Activated naive CD8-positive, alpha-beta T cell treated with anti-CD3 and anti-CD28 coated beads for 36 hours (primary cell): ENCODE measurements around the gene RNGTT. TPM values are rescaled to one million over a fixed set of nuclear protein-coding genes. Genes with fewer than 3 reads are reported as not detected.

ENCODE experiments used
- DNase-seq: peaks from one replicate; pipeline ENCODE4 v3.0.0; 2021
- H3K27ac Mint-ChIP-seq: one replicate; pipeline ENCODE4 v1.8.0; 2022; ENCODE audit warnings: mild to moderate bottlenecking, moderate library complexity, mixed read lengths
- H3K27me3 Mint-ChIP-seq: one replicate; pipeline ENCODE4 v1.8.0; 2022; ENCODE audit warnings: mild to moderate bottlenecking, mixed read lengths
- H3K36me3 Mint-ChIP-seq: one replicate; pipeline ENCODE4 v1.8.0; 2021; ENCODE audit warnings: mild to moderate bottlenecking, mixed read lengths
- H3K4me1 Mint-ChIP-seq: one replicate; pipeline ENCODE4 v1.8.0; 2021; ENCODE audit warnings: mixed read lengths
- H3K4me3 Mint-ChIP-seq: one replicate; pipeline ENCODE4 v1.8.0; 2022; ENCODE audit warnings: mild to moderate bottlenecking, moderate library complexity, mixed read lengths
- H3K9me3 Mint-ChIP-seq: one replicate; pipeline ENCODE4 v1.8.0; 2022; ENCODE audit warnings: mixed read lengths
- total RNA-seq, 2 experiments: library from RNA; stranded (reverse); gene quantifications; one replicate each; pipeline ENCODE4 v1.2.3, GENCODE V29; 2021

RNGTT gene
- total RNA-seq, 2 experiments from 2014 or later, result 19.7 to 20.9 TPM

DNA sequence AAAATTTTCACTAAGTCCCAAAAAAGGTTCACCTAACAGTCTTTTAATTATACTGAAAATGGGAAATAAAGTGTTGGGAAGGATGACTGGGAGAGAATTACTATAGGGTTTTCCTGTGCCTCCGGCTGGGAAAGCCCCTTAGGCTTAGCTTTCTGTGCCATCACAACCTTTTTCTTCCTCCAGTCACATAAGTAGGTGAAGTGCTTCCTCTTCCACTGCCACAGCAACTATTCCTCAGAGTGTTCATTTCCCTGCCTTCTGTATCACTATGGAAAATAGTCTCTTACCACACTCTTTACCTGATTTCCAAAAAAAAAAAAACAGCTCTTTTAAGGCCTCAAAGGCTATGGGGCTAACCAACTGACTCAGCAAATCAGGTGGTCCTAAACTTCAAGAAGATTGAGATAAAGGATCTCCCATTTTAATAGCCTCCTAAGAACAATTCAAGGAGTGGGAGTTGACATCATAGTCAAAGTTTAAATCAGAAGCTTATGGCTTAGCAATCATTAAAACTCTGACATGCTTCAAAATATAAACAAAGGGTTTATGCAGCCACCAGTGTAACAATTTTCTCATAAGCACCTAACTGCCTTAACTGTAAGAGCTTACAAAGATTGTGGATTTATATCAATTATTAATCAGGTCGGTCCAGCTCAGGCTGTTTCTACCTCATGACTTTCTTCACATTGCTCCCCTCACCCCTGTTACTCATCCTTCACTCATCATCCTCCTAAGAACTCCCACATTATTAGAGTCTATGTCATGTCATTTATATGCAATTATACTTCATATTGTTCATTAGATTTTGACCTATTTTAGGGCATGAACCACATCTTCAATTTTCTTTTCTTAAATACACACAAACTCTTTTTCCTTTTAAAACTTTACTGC, 95.3 kb downstream of the RNGTT start:
- Mint-ChIP-seq H3K9me3 (no peaks in the 10 kb centered on the region), H3K4me3 (no peak overlapping the region), H3K4me1 (peaks cover 32% of the 10 kb centered on the region), H3K27me3 (no peaks in the 10 kb centered on the region), H3K36me3 (peaks cover 13% of the 10 kb centered on the region), H3K27ac (no peak overlapping the region)
- DNase-seq, result no peak

DNA sequence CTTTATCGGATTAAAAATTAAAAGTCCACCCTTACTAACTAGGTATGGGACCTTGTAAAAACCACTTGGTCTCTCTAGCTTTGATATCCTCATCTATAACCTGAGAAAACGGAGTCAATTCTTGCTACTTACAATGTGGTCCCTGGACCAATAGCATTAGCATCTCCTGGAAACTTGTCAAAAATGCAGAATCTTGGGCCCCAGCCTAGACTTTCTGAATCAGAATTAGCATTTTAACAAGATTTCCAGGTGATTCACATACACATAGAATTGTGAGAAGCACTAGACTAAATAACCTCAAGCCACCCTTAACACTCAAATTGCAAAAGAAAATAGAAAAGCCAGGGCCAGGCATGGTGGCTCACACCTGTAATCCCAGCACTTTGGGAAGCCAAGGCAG, 96.6 kb downstream of the RNGTT start:
- H3K9me3 Mint-ChIP-seq, result no peaks in the 10 kb centered on the region
- H3K4me1 Mint-ChIP-seq, result peaks cover 27% of the 10 kb centered on the region
- no peak overlapping the region for H3K4me3 Mint-ChIP-seq
- no peak overlapping the region for H3K27ac Mint-ChIP-seq
- no peaks in the 10 kb centered on the region for H3K27me3 Mint-ChIP-seq
- no peak for DNase-seq
- peaks cover 18% of the 10 kb centered on the region for H3K36me3 Mint-ChIP-seq

DNA sequence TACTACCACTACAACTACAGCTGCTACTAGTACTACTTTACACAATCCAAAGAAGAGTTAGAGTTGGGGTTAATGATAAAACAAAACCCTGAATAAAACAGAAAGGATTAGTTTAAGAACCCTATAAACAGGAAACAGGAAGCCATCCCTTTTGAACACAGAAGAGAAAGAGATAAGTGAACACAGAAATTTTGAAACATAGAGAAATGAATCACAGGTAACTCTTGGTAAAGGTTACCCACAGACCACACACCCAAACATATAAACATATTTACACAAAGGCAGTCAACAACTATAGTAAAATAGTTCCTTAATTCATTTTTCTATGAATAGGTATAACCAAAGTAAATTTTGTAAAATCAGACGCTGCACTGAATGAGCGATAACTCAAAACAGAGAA, 98.1 kb downstream of the RNGTT start:
- H3K27ac Mint-ChIP-seq, result peak overlapping the region; percentile 4
- H3K27me3 Mint-ChIP-seq, result no peaks in the 10 kb centered on the region
- no peak for DNase-seq
- peaks cover 27% of the 10 kb centered on the region for H3K4me1 Mint-ChIP-seq
- no peaks in the 10 kb centered on the region for H3K9me3 Mint-ChIP-seq
- H3K36me3 Mint-ChIP-seq, result peaks cover 18% of the 10 kb centered on the region
- no peak overlapping the region for H3K4me3 Mint-ChIP-seq

DNA sequence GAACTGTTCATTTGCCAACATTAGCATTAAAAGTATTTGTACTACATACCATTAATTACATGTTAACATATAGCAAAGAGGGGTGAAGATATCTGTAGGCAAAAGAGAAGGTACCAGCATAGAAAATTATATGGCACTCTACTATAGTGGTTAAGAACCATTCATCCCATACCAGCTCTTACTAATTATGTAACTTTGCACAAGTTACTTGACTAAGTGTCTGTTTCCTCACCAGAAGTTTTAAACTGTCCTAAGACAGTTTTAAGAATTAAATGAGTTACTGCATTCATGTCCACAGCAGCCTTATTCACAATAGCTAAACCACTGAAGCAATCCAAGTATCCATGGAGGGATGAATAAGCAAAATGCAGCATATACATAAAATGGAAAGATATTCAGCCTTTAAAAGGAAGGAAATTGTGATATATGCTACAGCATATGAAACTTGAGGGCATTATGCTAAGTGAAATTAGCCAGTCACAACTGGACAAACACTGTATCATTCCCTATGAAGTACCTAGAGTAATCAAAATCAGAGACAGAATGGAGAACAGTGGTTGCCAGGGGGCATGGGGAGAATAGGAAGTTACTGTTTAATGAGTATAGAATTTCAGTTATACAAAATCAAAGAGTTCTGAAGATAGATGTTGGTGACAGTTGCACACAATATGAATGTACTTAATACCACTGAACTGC, 98.9 kb downstream of the RNGTT start:
- peaks cover 19% of the 10 kb centered on the region for H3K36me3 Mint-ChIP-seq
- no peaks in the 10 kb centered on the region for H3K9me3 Mint-ChIP-seq
- no peak for DNase-seq
- H3K4me3 Mint-ChIP-seq, result no peak overlapping the region
- H3K27me3 Mint-ChIP-seq, result no peaks in the 10 kb centered on the region
- H3K27ac Mint-ChIP-seq, result no peak overlapping the region
- H3K4me1 Mint-ChIP-seq, result peaks cover 27% of the 10 kb centered on the region

DNA sequence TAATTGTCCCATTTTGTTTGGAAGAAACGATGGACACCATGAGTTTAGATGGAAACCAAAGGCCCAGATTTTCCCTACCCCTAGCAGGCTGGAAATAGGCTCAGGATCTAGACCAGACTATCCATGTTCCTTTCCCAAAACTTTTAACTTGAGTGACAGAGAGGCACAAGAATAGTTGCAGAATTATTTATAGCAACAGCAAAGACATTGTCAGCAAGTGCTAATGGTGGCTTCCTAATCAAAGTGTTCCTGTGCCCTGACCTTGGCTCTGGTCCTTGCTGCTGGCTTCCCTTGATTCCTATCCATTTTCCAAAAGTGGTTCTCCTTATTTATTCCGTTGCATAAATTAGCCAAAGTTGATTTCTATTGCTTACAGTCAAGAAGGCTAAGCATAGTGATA, 103.1 kb downstream of the RNGTT start:
- DNase-seq, result no peak
- no peak overlapping the region for H3K27ac Mint-ChIP-seq
- H3K4me3 Mint-ChIP-seq, result no peak overlapping the region
- H3K36me3 Mint-ChIP-seq, result peaks cover 18% of the 10 kb centered on the region
- no peaks in the 10 kb centered on the region for H3K9me3 Mint-ChIP-seq
- H3K4me1 Mint-ChIP-seq, result peaks cover 6% of the 10 kb centered on the region
- H3K27me3 Mint-ChIP-seq, result no peaks in the 10 kb centered on the region

DNA sequence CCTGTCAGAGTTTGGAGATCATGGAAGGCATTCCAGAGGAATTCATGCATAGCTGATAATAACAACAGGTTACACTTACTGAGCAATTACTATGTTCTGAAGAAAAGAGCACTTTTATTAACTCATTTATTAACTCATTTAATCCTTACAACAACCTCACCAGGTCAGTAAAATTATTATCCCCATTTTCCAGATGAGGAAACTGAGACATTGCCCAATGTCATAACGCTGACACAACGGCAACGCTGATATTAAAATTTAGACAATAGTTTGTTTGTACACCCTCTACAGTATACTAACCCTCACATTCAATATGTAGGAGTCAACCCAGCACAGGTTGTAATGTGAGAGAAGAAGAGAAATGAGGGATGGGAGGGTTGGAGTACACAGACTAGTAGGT, 105.0 kb downstream of the RNGTT start:
- Mint-ChIP-seq H3K4me3 (no peak overlapping the region), H3K27me3 (no peaks in the 10 kb centered on the region), H3K9me3 (no peaks in the 10 kb centered on the region), H3K27ac (no peak overlapping the region), H3K4me1 (no peaks in the 10 kb centered on the region), H3K36me3 (peaks cover 10% of the 10 kb centered on the region)
- no peak for DNase-seq

DNA sequence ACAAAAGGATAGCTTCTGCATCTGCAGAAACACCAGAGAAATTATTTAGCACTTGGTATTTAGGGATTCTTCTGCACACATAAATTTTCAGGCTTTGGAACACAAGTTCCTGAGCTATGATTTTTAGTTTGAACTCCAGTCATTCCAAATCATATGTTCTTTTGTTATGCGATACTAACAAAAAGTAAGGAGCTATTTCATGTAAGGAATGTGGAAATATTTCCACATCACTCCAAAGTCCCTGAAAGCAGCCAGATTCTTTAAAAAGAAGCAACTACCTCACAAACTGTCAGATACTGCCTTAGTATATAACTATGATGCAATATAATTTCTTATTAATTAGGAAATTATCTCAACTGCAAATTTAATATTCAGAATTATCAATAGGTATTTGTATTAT, 106.9 kb downstream of the RNGTT start:
- H3K9me3 Mint-ChIP-seq, result no peaks in the 10 kb centered on the region

DNA sequence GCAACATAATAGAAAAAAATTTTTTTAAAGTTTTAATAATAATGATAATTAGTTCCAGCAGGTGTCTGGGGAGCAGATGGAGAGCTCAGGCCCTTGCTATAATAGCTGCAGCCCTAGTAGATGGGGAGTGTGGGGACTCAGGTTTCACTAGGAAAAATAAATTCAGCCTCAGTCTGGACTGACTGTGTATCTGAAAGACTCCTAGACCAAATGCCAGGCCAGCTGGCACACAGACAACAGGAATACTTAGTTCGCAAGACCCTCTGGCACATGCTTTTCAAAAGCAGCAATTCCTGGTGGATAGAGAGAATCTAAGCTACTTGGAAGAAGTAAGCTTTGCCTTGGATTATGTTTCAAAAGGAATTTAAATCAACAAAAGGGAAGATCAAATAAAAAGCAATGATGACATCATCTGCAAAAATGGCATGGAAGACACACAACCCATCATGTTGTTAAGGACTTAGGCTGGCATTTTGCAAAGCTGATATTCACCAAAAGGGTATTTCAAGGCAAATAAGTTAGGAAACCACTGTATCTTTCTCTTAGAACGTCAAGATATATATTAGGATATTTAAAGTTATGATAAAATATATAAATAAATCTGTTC, 107.8 kb downstream of the RNGTT start:
- Mint-ChIP-seq H3K27ac (no peak overlapping the region), H3K9me3 (no peaks in the 10 kb centered on the region), H3K27me3 (no peaks in the 10 kb centered on the region), H3K36me3 (peaks cover 11% of the 10 kb centered on the region), H3K4me1 (no peaks in the 10 kb centered on the region), H3K4me3 (no peak overlapping the region)
- DNase-seq, result no peak

More for the DNA sequence above, 106.9 kb downstream of the RNGTT start:
- Mint-ChIP-seq H3K4me3 (no peak overlapping the region), H3K4me1 (no peaks in the 10 kb centered on the region), H3K36me3 (peaks cover 11% of the 10 kb centered on the region), H3K27ac (no peak overlapping the region), H3K27me3 (no peaks in the 10 kb centered on the region)
- no peak for DNase-seq

DNA sequence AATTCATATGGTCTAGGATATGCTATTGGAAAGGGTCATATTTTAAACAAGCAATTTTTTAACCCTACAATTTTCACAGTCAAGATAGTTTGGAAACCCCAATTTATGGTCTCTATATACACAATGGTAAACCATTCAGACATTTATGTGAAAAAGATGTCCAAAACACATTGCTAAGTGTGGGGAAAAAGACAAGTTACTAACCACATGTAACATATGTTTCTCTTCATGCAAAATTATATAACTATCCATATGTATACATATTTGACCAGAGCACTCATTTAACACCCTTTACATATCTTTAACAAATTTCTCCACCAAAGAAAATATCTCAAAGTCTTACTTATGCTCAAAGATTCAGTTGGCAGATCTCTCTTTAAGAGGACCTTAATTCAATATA, 110.6 kb downstream of the RNGTT start:
- Mint-ChIP-seq H3K4me3 (no peak overlapping the region), H3K9me3 (no peaks in the 10 kb centered on the region), H3K4me1 (peaks cover 2% of the 10 kb centered on the region), H3K27me3 (no peaks in the 10 kb centered on the region), H3K27ac (no peak overlapping the region), H3K36me3 (peaks cover 8% of the 10 kb centered on the region)
- no peak for DNase-seq

DNA sequence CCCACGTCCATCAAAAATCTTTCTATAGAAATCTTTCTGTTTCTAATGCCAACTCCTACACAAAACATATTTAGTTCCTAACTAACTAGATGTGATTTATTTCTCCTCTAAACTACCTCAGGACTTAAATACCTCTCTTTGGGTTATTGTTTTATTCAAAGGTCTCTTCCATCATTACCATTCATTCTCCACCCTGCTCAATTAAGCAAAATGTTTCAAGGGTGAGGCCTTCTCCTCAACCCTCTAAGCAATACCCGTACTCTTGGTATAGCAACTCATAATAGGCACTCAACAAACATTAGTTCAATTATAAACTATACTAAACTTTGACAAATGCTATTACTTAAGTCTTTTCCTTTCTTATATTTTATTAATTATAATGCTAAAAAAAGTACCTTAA, 111.4 kb downstream of the RNGTT start:
- Mint-ChIP-seq H3K27me3 (no peaks in the 10 kb centered on the region), H3K27ac (no peak overlapping the region), H3K36me3 (peaks cover 8% of the 10 kb centered on the region), H3K9me3 (no peaks in the 10 kb centered on the region), H3K4me1 (peaks cover 2% of the 10 kb centered on the region), H3K4me3 (no peak overlapping the region)
- DNase-seq, result no peak

DNA sequence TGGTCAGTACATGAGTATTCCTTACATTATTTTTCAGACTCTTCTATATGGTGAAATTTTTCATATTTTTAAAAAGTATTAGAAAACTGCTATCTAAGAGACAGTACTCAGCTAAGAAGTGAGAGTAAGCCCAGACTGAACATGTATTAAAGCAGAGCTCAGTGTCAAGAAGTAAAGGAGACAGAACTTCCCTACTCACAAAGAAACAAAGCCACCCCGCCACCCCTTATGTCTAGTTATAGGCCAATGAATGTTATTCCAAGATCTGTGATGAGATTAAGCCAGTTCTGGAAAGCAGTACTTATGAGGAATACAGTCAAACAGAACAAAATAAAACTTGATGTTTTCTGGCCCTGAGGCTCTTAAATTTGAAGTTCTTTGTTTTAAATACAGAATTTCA, 114.5 kb downstream of the RNGTT start:
- Mint-ChIP-seq H3K4me1 (peaks cover 2% of the 10 kb centered on the region), H3K27ac (no peak overlapping the region), H3K4me3 (no peak overlapping the region), H3K27me3 (no peaks in the 10 kb centered on the region), H3K9me3 (no peaks in the 10 kb centered on the region), H3K36me3 (peaks cover 19% of the 10 kb centered on the region)
- no peak for DNase-seq

DNA sequence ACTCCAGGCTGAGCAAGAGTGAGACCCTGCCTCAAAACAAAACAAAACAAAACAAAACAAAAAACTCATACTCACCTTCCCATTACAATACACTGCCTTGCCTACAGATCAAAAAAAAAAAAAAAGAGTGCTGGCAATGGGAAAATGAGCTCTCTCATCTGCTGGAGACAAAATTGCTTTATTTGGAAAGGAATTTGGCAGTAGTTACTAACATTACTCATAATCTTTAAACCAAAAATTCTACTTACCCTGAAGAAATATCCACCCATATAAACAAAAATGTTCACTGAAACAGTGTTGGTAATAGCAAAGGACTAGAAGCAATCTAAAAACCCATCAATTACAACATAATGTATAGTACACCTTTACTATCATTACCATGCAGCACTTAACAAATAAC, 120.4 kb downstream of the RNGTT start:
- peaks cover 55% of the 10 kb centered on the region for H3K36me3 Mint-ChIP-seq

DNA sequence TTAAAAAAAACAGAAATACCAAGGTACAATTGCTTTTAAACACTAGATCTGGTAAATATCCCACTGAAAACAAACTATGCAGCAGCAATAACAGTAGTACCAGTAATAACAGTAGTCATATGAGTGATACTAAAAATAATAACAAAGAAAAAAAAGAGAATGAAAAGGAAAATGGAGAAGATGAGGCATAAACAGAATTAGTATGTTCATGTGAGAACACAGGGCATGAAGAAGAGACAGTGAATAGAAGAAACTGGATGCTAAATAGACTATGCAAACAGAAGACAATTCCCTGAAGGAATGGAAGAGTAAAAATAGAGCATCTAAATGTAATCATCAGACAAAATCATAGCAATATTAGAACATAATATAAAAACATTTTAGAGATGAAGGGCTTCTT, 121.1 kb downstream of the RNGTT start:
- no peaks in the 10 kb centered on the region for H3K27me3 Mint-ChIP-seq
- H3K9me3 Mint-ChIP-seq, result peaks cover 14% of the 10 kb centered on the region
- H3K36me3 Mint-ChIP-seq, result peaks cover 60% of the 10 kb centered on the region
- no peak overlapping the region for H3K4me3 Mint-ChIP-seq
- no peaks in the 10 kb centered on the region for H3K4me1 Mint-ChIP-seq
- no peak overlapping the region for H3K27ac Mint-ChIP-seq
- DNase-seq, result no peak

More for the DNA sequence above, 120.4 kb downstream of the RNGTT start:
- Mint-ChIP-seq H3K4me1 (no peaks in the 10 kb centered on the region), H3K4me3 (no peak overlapping the region), H3K27ac (no peak overlapping the region), H3K9me3 (peaks cover 13% of the 10 kb centered on the region), H3K27me3 (no peaks in the 10 kb centered on the region)
- no peak for DNase-seq

DNA sequence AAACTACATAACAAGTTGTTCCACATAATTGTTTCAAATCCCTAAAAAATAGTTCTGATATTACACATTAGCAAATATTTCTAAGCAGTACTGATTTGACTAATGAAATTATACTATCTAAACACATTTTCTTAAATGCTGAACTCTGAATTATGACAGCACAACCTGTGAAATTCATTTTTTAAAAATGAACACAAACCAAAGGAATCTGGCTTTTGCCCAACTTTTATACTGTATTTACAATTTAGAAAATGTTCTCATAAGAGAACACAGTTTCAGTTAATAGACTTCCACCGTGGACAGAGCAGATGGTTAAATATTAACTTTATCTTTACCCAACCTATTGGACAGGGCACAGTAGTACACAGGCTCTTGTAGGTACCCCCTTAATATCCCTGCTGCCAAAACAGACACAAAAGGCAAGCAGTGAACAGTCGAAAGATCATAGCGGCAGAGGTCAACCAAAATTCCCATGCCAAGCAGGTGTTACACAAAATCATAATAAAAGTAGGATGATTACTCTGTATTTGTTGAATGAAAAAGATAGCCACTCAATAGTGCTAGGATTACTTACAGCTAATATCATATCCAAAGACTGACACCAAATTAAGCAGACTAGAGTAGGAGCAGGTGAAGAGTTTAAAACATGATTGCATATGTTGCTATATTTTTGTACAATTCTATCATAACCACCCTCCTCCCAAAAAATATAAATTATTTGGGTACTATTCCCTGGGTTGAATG, 122.5 kb downstream of the RNGTT start:
- Mint-ChIP-seq H3K36me3 (peaks cover 70% of the 10 kb centered on the region), H3K27ac (no peak overlapping the region), H3K9me3 (peaks cover 21% of the 10 kb centered on the region), H3K4me3 (no peak overlapping the region), H3K27me3 (no peaks in the 10 kb centered on the region), H3K4me1 (no peaks in the 10 kb centered on the region)
- DNase-seq, result no peak

DNA sequence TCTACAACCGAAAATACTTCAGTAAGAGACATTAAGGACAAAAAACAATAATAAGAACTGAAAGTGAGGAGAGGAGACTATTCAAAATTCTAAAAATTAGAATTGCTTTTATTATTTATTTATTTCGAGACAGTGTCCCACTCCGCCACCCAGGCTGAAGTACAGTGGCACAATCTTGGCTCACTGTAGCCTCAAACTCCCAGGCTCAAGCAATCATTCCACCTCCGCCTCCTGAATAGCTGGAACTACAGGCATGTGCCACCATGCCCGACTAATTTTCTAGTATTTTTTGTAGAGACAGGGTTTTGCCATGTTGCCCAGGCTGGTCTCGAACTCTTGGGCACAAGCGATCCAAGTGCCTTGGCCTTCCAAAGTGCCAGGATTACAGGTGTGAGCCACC, 123.1 kb downstream of the RNGTT start:
- H3K27ac Mint-ChIP-seq, result no peak overlapping the region

More for the DNA sequence above, 123.1 kb downstream of the RNGTT start:
- Mint-ChIP-seq H3K4me3 (no peak overlapping the region), H3K36me3 (peaks cover 71% of the 10 kb centered on the region), H3K27me3 (no peaks in the 10 kb centered on the region), H3K9me3 (peaks cover 21% of the 10 kb centered on the region), H3K4me1 (no peaks in the 10 kb centered on the region)
- no peak for DNase-seq
